K562 (cell line): ENCODE data around the gene PRPSAP1. TPM values are rescaled to one million over a fixed set of nuclear protein-coding genes. Genes with fewer than 3 reads are reported as not detected.
A peak's percentile ranks its signal among the peaks of the same experiment; 100 is the strongest.

Source experiments
- ATF3 ChIP-seq, 2 experiments: fragments of 450-650 bp in 1 of 2; sonication (generic) in 1 of 2; formaldehyde crosslinking in 1 of 2; IDR thresholded peaks in 1 of 2; conservative IDR thresholded peaks in 1 of 2; 2 replicates each; pipeline versions ENCODE4 v1.6.1 to v1.8.1; 2016 to 2023; ENCODE audit warnings: mild to moderate bottlenecking in 2 of 2, moderate library complexity in 2 of 2, inconsistent platforms in 1 of 2, missing genetic modification reagents in 1 of 2
- HDAC2 ChIP-seq: fragments of 450-650 bp; IDR thresholded peaks from 2 replicates; pipeline ENCODE4 v1.6.1; 2016; ENCODE audit warnings: mild to moderate bottlenecking
- HNRNPUL1 ChIP-seq: fragments of 200-400 bp; formaldehyde crosslinking; IDR thresholded peaks from 2 replicates; pipeline ENCODE4 v1.6.1; 2017; ENCODE audit warnings: low read length
- NFXL1 ChIP-seq: fragments of 450-650 bp; formaldehyde crosslinking; IDR thresholded peaks from 2 replicates; pipeline ENCODE4 v1.4.0; 2021; ENCODE audit warnings: mild to moderate bottlenecking
- REST ChIP-seq, 2 experiments: fragments of 450-650 bp; formaldehyde crosslinking in 1 of 2; IDR thresholded peaks; 2 replicates each; pipeline versions ENCODE4 v1.4.0 to v1.6.1; 2014 to 2020; ENCODE audit warnings: mild to moderate bottlenecking in 2 of 2, borderline replicate concordance in 1 of 2, low read depth in 1 of 2
- SAFB2 ChIP-seq: fragments of 200-400 bp; formaldehyde crosslinking; IDR thresholded peaks from 2 replicates; pipeline ENCODE4 v1.6.1; 2018; ENCODE audit warnings: borderline replicate concordance, low read length, low read depth, moderate library complexity; ENCODE audit not compliant: severe bottlenecking
- SETDB1 ChIP-seq: IDR thresholded peaks from one replicate; pipeline ENCODE4 v1.6.1; 2012; ENCODE audit warnings: low read length, control low read depth, inconsistent platforms
- SIX5 ChIP-seq, 2 experiments: IDR thresholded peaks; 2 replicates each; pipeline ENCODE4 v1.6.1; 2011; ENCODE audit warnings: low read length in 2 of 2, borderline replicate concordance in 1 of 2, low read depth in 1 of 2, mild to moderate bottlenecking in 1 of 2, moderate library complexity in 1 of 2; ENCODE audit not compliant: insufficient read depth in 1 of 2
- SPI1 ChIP-seq: IDR thresholded peaks from 2 replicates; pipeline ENCODE4 v1.6.1; 2011; ENCODE audit warnings: low read depth, low read length, control low read depth, borderline replicate concordance
- SRF ChIP-seq, 2 experiments: fragments of 250-450, 450-650 bp in 1 of 2; sonication (Bioruptor Pico) in 1 of 2; sonication (generic) in 1 of 2; formaldehyde crosslinking; IDR thresholded peaks; 2 replicates each; pipeline versions ENCODE4 v1.5.0 to v1.5.1; 2020 to 2022; ENCODE audit warnings: mild to moderate bottlenecking in 1 of 2, missing genetic modification reagents in 1 of 2
- U2AF1 ChIP-seq: fragments of 200-400 bp; formaldehyde crosslinking; optimal IDR thresholded peaks from 2 replicates; pipeline ENCODE3; 2017; ENCODE audit warnings: mild to moderate bottlenecking, low read depth, low read length, moderate library complexity
- WHSC1 ChIP-seq: IDR thresholded peaks from one replicate; pipeline ENCODE4 v1.6.1; 2012; ENCODE audit warnings: low read length, control low read depth, inconsistent platforms
- ZNF143 ChIP-seq: sonication (generic); formaldehyde crosslinking; IDR thresholded peaks from 2 replicates; pipeline ENCODE4 v1.9.0; 2022; ENCODE audit warnings: mild to moderate bottlenecking, missing genetic modification reagents
- polyA plus RNA-seq, 8 experiments: library from polyadenylated mRNA; depleted of rRNA in 4 of 8; stranded (reverse) in 5 of 8; unstranded in 3 of 8; fragments of >200 nt; fragmentation: Nextera tagmentation in 2 of 8; fragmentation: Illumina TruSeq in 1 of 8; extraction: Ambion mirVana in 2 of 8; extraction: Trizol in 1 of 8; gene quantifications; 2 replicates each; pipeline versions ENCODE4 v1.2.1 to v1.2.3, GENCODE V29; 2011 to 2014; ENCODE audit warnings: inconsistent platforms in 1 of 8, missing spikeins in 1 of 8
- total RNA-seq, 7 experiments: library from RNA; depleted of rRNA in 6 of 7; stranded (reverse); fragments of >200 nt in 6 of 7; fragmentation: Illumina TruSeq in 2 of 7; extraction: Trizol in 2 of 7; gene quantifications; 2 replicates each; pipeline versions ENCODE4 v1.2.1 to v1.2.3, GENCODE V29; 2011 to 2021; ENCODE audit warnings: low replicate concordance in 1 of 7

PRPSAP1 gene
- total and polyA plus RNA-seq, 9 of the 15 experiments (the other 6 are each of a cell fraction or from before 2014, with no cell fraction given): 21.9 to 77.1 (median 40.8) TPM

GRCh38 chr17:76268015-76268749 is 85.5 kb downstream of the PRPSAP1 start (continued):
- TF ChIP-seq SAFB2: no peak
- peak; percentile 69 for TF ChIP-seq SPI1
- TF ChIP-seq HNRNPUL1: no peak
- no peak for TF ChIP-seq WHSC1
- TF ChIP-seq SETDB1: no peak
- no peak for TF ChIP-seq ZNF143
- no peak for TF ChIP-seq U2AF1
- no peak for TF ChIP-seq HDAC2
- TF ChIP-seq SIX5 (IDR thresholded peaks at IDR 0.05; ENCODE audit: borderline replicate concordance in 1 of 2, insufficient read depth in 1 of 2, low read depth in 1 of 2, low read length in 2 of 2): no peak
- TF ChIP-seq ATF3 (IDR thresholded peaks at IDR 0.05): peak; percentile 93
- TF ChIP-seq ATF3 (CRISPR knock-in tag; conservative IDR thresholded peaks at IDR 0.05): no peak
- TF ChIP-seq NFXL1 (CRISPR knock-in tag): peak; percentile 20; the same call in 1 of the 2 replicates
- no peak; the same call in 1 of the 2 replicates for TF ChIP-seq REST (IDR thresholded peaks at IDR 0.05; ENCODE audit: borderline replicate concordance)
- no peak for TF ChIP-seq REST (CRISPR knock-in tag; IDR thresholded peaks at IDR 0.05; ENCODE audit: low read depth)
- no peak for TF ChIP-seq SRF (CRISPR knock-in tag; IDR thresholded peaks at IDR 0.05)
